GM10248 (cell line): ENCODE measurements around the gene CACNG7.

Source experiments
- CTCF ChIA-PET: fragments of 300-600 bp; sonication (Branson Sonifier 250); formaldehyde crosslinking; extraction: SDS; loops from one replicate; lab custom pipeline; 2021; ENCODE audit warnings: antibody characterized with exemption; lab: Yijun Ruan, JAX
- POLR2A ChIA-PET: fragments of 350-650 bp; sonication (Branson Sonifier 250); formaldehyde crosslinking; extraction: SDS; loops from one replicate; lab custom pipeline; 2020; ENCODE audit warnings: antibody characterized with exemption; lab: Yijun Ruan, JAX
- DNase-seq: peaks from one replicate; pipeline ENCODE4 v3.0.0; 2012; ENCODE audit errors: extremely low spot score
- CTCF ChIP-seq: IDR thresholded peaks from 2 replicates; pipeline ENCODE4 v1.5.1; 2012; ENCODE audit warnings: mild to moderate bottlenecking, low read depth; ENCODE audit errors: extremely low read depth, missing control alignments, control extremely low read depth

CACNG7 gene

DNA sequence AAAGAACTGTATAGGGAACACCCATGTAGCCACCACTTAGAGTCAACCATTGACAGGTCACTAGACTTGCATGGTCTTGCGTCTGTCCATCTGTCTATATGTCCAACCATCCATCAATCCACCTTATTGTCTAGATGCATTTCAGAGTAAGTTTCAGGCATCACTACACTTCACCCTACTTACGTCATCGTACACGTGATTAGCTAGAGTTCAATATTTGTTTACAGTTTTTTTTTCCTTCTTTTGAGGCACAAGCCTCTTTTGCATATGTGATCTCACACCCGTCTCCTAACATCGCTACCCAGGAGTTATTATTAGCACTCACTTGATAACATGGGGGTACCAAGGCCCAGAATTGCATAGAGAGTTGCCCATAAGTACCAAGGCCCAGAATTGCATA lies 6.9 kb downstream of the CACNG7 start:
- POLR2A ChIA-PET: no interaction called here
- CTCF ChIA-PET: no interaction called here
- DNase-seq: no peak
- TF ChIP-seq CTCF: no peak

- CTCF ChIA-PET: interaction anchor here (1.2 to 1.5 kb wide), 4 partner anchors 10 to 108 kb away, joined by 3 to 4 read pairs (median 4); no protein-coding TSS in a partner anchor
- POLR2A ChIA-PET: no interaction called here
- TF ChIP-seq CTCF: no peak
- DNase-seq: no peak
These were observed 8.3 kb downstream of the CACNG7 start for GRCh38 chr19:53917356-53917755.

DNA sequence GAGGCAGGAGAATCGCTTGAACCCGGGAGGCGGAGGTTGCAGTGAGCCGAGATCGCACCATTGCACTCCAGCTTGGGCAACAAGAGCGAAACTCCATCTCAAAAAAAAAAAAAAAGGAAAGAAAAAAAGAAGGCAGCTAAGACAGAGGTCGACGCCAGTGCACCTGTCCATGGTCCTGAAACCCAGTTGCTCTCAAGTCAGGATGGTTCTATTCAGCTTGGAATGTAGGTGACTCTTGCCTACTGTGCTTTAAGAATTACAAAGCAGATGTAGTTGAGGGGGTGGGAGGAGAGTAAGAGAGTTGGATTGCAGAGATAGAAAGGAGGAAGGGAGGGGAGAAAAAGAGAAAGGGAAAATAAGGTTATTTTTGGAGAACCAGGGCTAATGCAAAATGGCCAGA lies 18.7 kb downstream of the CACNG7 start:
- DNase-seq: no peak
- no peak for TF ChIP-seq CTCF
- ChIA-PET POLR2A (no interaction called here), CTCF (no interaction called here)

DNA sequence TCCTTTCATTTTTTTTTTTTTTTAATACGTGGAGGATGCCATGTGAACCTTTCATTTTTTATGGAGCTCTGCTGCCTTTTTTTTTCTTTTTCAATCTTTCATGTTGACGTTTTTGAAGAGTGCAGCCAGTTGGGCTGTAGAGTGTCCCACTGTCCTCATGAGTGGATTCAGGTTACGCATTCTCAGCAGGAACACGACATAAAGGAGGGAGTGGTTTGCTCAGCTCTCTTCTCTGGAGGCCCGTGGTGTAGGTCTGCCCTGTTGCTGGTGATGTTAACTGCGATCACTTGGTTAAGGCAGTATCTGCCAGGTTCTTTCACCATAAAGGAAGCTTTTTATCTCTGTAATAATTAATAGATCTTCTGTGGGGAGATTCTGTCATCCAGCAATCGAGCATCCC lies 27.0 kb downstream of the CACNG7 start:
- POLR2A ChIA-PET: no interaction called here
- TF ChIP-seq CTCF: no peak
- no peak for DNase-seq
- CTCF ChIA-PET: no interaction called here

DNA sequence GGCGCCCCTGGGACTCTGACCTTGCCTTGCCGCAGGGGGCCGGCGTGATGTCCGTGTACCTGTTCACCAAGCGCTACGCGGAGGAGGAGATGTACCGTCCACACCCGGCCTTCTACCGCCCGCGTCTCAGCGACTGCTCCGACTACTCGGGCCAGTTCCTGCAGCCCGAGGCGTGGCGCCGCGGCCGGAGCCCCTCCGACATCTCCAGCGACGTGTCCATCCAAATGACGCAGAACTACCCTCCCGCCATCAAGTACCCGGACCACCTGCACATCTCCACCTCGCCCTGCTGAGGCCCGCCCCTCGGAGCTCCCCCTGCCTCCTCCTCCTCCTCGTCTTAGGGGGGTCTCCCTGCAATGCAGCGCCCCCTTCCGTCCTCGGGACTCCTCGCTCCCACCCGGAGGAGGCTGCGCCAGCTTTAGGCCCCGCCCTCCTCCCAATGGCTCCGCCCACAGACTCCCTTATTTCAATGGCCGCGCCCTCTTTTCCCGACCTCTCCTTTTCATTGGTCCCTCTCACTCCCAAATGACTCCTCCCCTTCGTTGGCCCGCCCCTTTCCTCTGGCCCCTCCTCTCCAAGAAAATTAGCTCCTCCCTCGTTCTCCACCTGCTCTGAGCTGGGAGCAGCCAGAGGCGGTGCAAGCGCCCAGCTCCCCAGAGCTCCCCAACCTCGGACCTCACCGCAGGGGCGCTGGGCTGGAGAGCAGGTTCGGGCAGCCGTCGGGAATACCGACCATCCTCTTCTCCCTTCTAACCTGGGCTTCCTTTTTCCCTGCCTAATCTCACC lies 33.1 kb downstream of the CACNG7 start:
- POLR2A ChIA-PET: no interaction called here
- no peak for TF ChIP-seq CTCF
- DNase-seq: no peak
- CTCF ChIA-PET: interaction anchor here (0.8 kb wide), 1 partner anchor 9 kb away, joined by 3 read pairs; no protein-coding TSS in a partner anchor

- ChIA-PET POLR2A (no interaction called here), CTCF (no interaction called here)
- DNase-seq: no peak
- no peak for TF ChIP-seq CTCF
These were observed 35.3 kb downstream of the CACNG7 start for GRCh38 chr19:53944416-53944815.
